Jurkat, Clone E6-1 (cell line): ENCODE measurements around the gene HDGFL2.

Source experiments
- DNase-seq: peaks from one replicate; pipeline ENCODE4 v3.0.0-alpha.2; 2011; ENCODE audit warnings: low read depth, low spot score
- H3K4me3 ChIP-seq: 2 replicates; pipeline ENCODE4 v1.5.1; 2011; ENCODE audit warnings: mild to moderate bottlenecking, low read length, control low read depth, moderate library complexity

The HDGFL2 gene

GRCh38 chr19:4443966-4444764, 27.9 kb upstream of the HDGFL2 start:
- no peak for DNase-seq
- H3K4me3 ChIP-seq, result no peak overlapping the region

- no peak overlapping the region for H3K4me3 ChIP-seq
- DNase-seq, result no peak
Observed at GRCh38 chr19:4444765-4445741, 27.0 kb upstream of the HDGFL2 start.

GRCh38 chr19:4445963-4446703, 26.0 kb upstream of the HDGFL2 start:
- H3K4me3 ChIP-seq, result no peak overlapping the region
- DNase-seq, result no peak

GRCh38 chr19:4446704-4447200, 25.3 kb upstream of the HDGFL2 start:
- DNase-seq, result no peak
- H3K4me3 ChIP-seq, result no peak overlapping the region

GRCh38 chr19:4447327-4448146, 24.6 kb upstream of the HDGFL2 start:
- DNase-seq, result no peak
- H3K4me3 ChIP-seq, result no peak overlapping the region

GRCh38 chr19:4448147-4448985, 23.7 kb upstream of the HDGFL2 start:
- no peak overlapping the region for H3K4me3 ChIP-seq
- DNase-seq, result no peak

- no peak for DNase-seq
- no peak overlapping the region for H3K4me3 ChIP-seq
Observed at GRCh38 chr19:4449022-4449638, 23.0 kb upstream of the HDGFL2 start.

GRCh38 chr19:4449639-4450028, 22.5 kb upstream of the HDGFL2 start:
- DNase-seq, result no peak

GRCh38 chr19:4452230-4452990, 19.7 kb upstream of the HDGFL2 start:
- H3K4me3 ChIP-seq, result no peak overlapping the region
- no peak for DNase-seq

More at GRCh38 chr19:4449639-4450028, 22.5 kb upstream of the HDGFL2 start:
- H3K4me3 ChIP-seq, result no peak overlapping the region

- no peak for DNase-seq
- no peak overlapping the region for H3K4me3 ChIP-seq
Observed at GRCh38 chr19:4453232-4454179, 18.6 kb upstream of the HDGFL2 start.

GRCh38 chr19:4454747-4455718, 17.1 kb upstream of the HDGFL2 start:
- no peak for DNase-seq
- no peak overlapping the region for H3K4me3 ChIP-seq

GRCh38 chr19:4455719-4456475, 16.2 kb upstream of the HDGFL2 start:
- H3K4me3 ChIP-seq, result peak overlapping the region; percentile 61
- DNase-seq, result no peak

- peak overlapping the region; percentile 61 for H3K4me3 ChIP-seq
- no peak for DNase-seq
Observed at GRCh38 chr19:4456476-4456842, 15.6 kb upstream of the HDGFL2 start.
